Adrenal gland (tissue), 12 donors: ENCODE data around the gene GRIA2. TPM values are rescaled to one million over a fixed set of nuclear protein-coding genes. Genes with fewer than 3 reads are reported as not detected.

Experiments used
- DNase-seq, 7 donors: peaks; one replicate each; pipeline ENCODE4 v3.0.0-alpha.2; 2019 to 2020
- H3K27ac ChIP-seq, 5 donors: fragments of 200-600 bp; sonication (generic) in 4 of 5; 1 replicate in 3 of 5; 2 replicates in 2 of 5; pipeline versions ENCODE4 v1.5.1 to v1.8.0; 2016 to 2020; ENCODE audit warnings: mild to moderate bottlenecking in 1 of 5
- H3K27me3 ChIP-seq: fragments of 200-600 bp; 2 replicates; pipeline ENCODE4 v1.8.0; 2021
- H3K36me3 ChIP-seq, 2 donors: fragments of 200-600 bp; replicated peaks in 1 of 2; 1 replicate in 1 of 2; 2 replicates in 1 of 2; pipeline versions ENCODE4 v1.5.1 to v1.8.0; 2018 to 2022
- H3K4me1 ChIP-seq, 2 donors: fragments of 200-600 bp; replicated peaks in 1 of 2; 1 replicate in 1 of 2; 2 replicates in 1 of 2; pipeline versions ENCODE4 v1.5.1 to v1.8.0; 2018 to 2021
- H3K4me3 ChIP-seq, 4 donors: fragments of 200-600 bp; sonication (generic) in 3 of 4; one replicate each; pipeline ENCODE4 v1.5.1; 2016 to 2018
- H3K9me3 ChIP-seq, 3 donors: fragments of 200-600 bp; sonication (generic) in 1 of 3; replicated peaks in 1 of 3; 1 replicate in 2 of 3; 2 replicates in 1 of 3; pipeline versions ENCODE4 v1.5.1 to v1.8.0; 2016 to 2021
- POLR2A ChIP-seq, 2 donors: fragments of 450-650 bp; IDR thresholded peaks; one replicate each; pipeline ENCODE4 v1.6.1; 2017; ENCODE audit warnings: antibody characterized with exemption in 2 of 2, mild to moderate bottlenecking in 2 of 2, moderate library complexity in 1 of 2
- WGBS, 4 donors: extraction: QIAGEN DNeasy Blood & Tissue Kit in 2 of 4; methylation state at CpG; one replicate each; pipeline versions ENCODE4 v1.1.5 to v1.1.7; 2013 to 2017; 5-methylcytosine and 5-hydroxymethylcytosine counted together
- intact Hi-C, 2 donors: fragments of 100-400 bp; cut with DNase I; formaldehyde crosslinking; loops; one replicate each; pipeline versions ENCODE4 v1.14.1 to v1.15.0; 2022 to 2023
- polyA plus RNA-seq, 3 donors: library from polyadenylated mRNA; stranded (reverse); fragments of 200-250 nt in 2 of 3; fragments of 350-450 nt in 1 of 3; fragmentation: Illumina TruSeq in 1 of 3; extraction: RNeasy Lipid Tissue Mini Kit (QIAGEN cat#74804) in 1 of 3; gene quantifications; one replicate each; pipeline ENCODE4 v1.2.3, GENCODE V29; 2013 to 2014
- total RNA-seq, 9 donors: library from RNA; depleted of rRNA in 4 of 9; stranded (reverse); fragments of >200 nt in 4 of 9; fragments of 120-200 nt in 1 of 9; fragmentation: NEBNext Ultra II Directional in 1 of 9; extraction: Animal tissue kit (Norgen Biotek cat#: 25700) in 1 of 9; gene quantifications; one replicate each; pipeline versions ENCODE4 v1.1.0 to v1.2.4, GENCODE V29; 2013 to 2023
- TF ChIP-seq, protein P1 (sequence below), 6 experiments: fragments of 450-650 bp in 4 of 6; fragments of 200-600 bp in 2 of 6; sonication (generic) in 1 of 6; IDR thresholded peaks; 1 replicate in 5 of 6; 2 replicates in 1 of 6; pipeline versions ENCODE4 v1.5.1 to v1.8.0; 2016 to 2021; ENCODE audit warnings: antibody characterized with exemption in 6 of 6, mild to moderate bottlenecking in 2 of 6, moderate library complexity in 1 of 6
- donor health status: healthy with polysubstance abuse.
- donor health status: Bipolar disorder and iron deficiency.
- donor health status: DM: yes; HTN: yes; CAD: no.
- donor health status: DM: no; HTN: no; CAD: no.
- donor health status: DM: no; HTN: no; CAD: no.
- donor health status: DM: yes; HTN: yes; CAD: no.

GRIA2 gene
- total and polyA plus RNA-seq, 12 donors: 0.18 to 15.3 (median 3.6) TPM; not detected in 2

DNA sequence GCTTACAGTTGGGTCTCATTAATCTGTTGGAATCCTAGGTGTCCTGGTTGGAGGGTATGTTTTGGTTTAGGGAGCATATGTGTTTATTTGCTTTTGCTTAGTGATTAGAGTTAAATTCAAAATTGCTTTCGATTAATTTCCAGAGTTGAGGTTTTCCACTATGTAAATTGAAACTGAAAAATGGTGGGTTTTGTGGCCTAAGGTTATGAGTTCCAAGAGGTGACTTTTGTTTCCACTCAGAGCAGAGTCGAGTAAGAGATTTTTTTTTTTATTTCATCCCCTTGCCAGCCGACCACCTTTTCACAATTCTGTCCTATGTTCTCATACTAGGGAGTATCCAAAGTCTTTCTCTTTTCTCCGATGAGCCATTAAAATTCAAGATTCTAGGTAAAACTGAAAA, 66.9 kb downstream of the GRIA2 start:
- no peak overlapping the region for H3K27ac ChIP-seq
- H3K27me3 ChIP-seq: no peaks in the 10 kb centered on the region
- H3K36me3 ChIP-seq: no peaks in the 10 kb centered on the region
- no peaks in the 10 kb centered on the region for H3K4me1 ChIP-seq
- H3K9me3 ChIP-seq: no peaks in the 10 kb centered on the region
- TF ChIP-seq POLR2A (IDR thresholded peaks at IDR 0.05): no peak
- TF ChIP-seq, protein P1, sequence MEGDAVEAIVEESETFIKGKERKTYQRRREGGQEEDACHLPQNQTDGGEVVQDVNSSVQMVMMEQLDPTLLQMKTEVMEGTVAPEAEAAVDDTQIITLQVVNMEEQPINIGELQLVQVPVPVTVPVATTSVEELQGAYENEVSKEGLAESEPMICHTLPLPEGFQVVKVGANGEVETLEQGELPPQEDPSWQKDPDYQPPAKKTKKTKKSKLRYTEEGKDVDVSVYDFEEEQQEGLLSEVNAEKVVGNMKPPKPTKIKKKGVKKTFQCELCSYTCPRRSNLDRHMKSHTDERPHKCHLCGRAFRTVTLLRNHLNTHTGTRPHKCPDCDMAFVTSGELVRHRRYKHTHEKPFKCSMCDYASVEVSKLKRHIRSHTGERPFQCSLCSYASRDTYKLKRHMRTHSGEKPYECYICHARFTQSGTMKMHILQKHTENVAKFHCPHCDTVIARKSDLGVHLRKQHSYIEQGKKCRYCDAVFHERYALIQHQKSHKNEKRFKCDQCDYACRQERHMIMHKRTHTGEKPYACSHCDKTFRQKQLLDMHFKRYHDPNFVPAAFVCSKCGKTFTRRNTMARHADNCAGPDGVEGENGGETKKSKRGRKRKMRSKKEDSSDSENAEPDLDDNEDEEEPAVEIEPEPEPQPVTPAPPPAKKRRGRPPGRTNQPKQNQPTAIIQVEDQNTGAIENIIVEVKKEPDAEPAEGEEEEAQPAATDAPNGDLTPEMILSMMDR (IDR thresholded peaks at IDR 0.05): no peak
- intact Hi-C loops: no loop called here
- H3K4me3 ChIP-seq: no peak overlapping the region
- no peak for DNase-seq
- 60 to 74% (median 71%) methylated on average over 4 of the region's 4 CpGs for WGBS, 4 donors

DNA sequence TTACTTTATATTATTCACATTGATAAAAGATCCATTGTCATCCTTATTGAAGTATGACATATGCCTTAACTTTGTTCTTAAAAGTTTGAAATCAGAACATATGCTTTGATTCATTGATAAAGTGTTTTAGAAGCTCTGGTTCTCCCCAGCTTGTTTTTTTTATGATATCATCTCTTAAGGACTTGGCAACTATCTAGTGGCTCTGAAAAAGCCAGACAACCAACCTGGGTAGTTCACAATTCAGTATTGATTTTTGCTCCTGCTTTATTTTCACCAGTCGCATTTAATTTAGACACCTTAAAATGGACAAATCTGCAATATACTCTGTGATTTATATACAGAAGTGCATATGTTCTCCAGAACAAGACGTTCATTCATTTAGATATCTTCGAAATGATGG, 70.1 kb downstream of the GRIA2 start:
- intact Hi-C loops: no loop called here
- no peak overlapping the region for H3K4me3 ChIP-seq
- no peak for TF ChIP-seq POLR2A (IDR thresholded peaks at IDR 0.05)
- TF ChIP-seq, protein P1 (IDR thresholded peaks at IDR 0.05): no peak
- no peak for DNase-seq
- H3K4me1 ChIP-seq: no peaks in the 10 kb centered on the region
- H3K27me3 ChIP-seq: no peaks in the 10 kb centered on the region
- H3K9me3 ChIP-seq: no peaks in the 10 kb centered on the region
- H3K36me3 ChIP-seq: no peaks in the 10 kb centered on the region
- H3K27ac ChIP-seq: no peak overlapping the region
- WGBS, 4 donors: 68 to 76% (median 71%) methylated on average over 3 of the region's 3 CpGs

DNA sequence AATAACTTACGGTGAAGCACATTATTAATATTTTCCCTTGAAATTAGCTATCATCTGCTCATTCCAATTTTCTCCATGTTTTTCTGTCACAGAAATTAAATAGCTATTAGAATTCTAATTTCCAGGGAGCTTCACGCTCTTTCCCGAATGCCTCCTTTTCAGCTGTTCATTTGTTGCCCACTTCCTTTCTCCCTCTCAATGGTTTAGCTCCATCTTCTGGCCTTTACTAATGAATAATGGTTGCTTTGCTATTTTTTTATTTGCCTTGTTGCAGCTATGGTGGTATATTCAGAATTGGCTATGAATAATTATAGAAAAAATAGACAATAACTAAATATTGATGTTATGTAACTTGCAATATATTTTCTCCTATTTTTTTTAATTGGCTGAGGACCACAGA, 70.5 kb downstream of the GRIA2 start:
- H3K4me1 ChIP-seq: no peaks in the 10 kb centered on the region
- no peaks in the 10 kb centered on the region for H3K36me3 ChIP-seq
- H3K27me3 ChIP-seq: no peaks in the 10 kb centered on the region
- H3K9me3 ChIP-seq: no peaks in the 10 kb centered on the region
- DNase-seq: no peak
- TF ChIP-seq POLR2A (IDR thresholded peaks at IDR 0.05): no peak
- TF ChIP-seq, protein P1 (IDR thresholded peaks at IDR 0.05): no peak
- 62 to 83% (median 65%) methylated on average over 3 of the region's 3 CpGs for WGBS, 4 donors
- no peak overlapping the region for H3K27ac ChIP-seq
- H3K4me3 ChIP-seq: no peak overlapping the region
- intact Hi-C loops: no loop called here

DNA sequence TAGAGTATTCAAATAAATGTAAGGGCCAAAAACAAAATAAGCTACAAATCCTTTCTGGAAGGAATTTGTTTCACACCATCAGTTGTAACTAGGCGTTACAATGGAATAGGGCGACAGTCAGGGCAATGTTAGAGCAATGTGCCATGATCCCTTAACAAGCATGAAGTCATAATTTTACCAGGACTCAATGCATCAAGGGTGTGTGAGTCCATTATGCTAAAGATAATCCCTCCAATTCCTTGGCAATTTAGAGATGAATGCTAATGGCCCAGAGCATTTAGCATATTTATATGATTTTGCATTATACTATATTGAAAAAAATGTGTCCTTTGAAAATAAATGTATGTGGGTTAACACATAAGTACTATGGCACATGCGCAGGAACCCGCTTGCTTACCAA, 73.1 kb downstream of the GRIA2 start:
- WGBS, 4 donors: 80 to 84% (median 83%) methylated on average over 4 of the region's 4 CpGs
- no peak for TF ChIP-seq POLR2A (IDR thresholded peaks at IDR 0.05)
- TF ChIP-seq, protein P1 (IDR thresholded peaks at IDR 0.05): no peak
- Histone ChIP-seq H3K9me3 (no peaks in the 10 kb centered on the region), H3K4me1 (no peaks in the 10 kb centered on the region), H3K4me3 (no peak overlapping the region), H3K36me3 (no peaks in the 10 kb centered on the region), H3K27ac (no peak overlapping the region), H3K27me3 (no peaks in the 10 kb centered on the region)
- DNase-seq: no peak
- intact Hi-C loops: no loop called here
